ENCODE data around the gene ITPR1. TPM values are rescaled to one million over a fixed set of nuclear protein-coding genes. Genes with fewer than 3 reads are reported as not detected.

The ITPR1 gene
- total RNA-seq, 2 donors from 2014 or later, result 254 to 283 TPM

DNA sequence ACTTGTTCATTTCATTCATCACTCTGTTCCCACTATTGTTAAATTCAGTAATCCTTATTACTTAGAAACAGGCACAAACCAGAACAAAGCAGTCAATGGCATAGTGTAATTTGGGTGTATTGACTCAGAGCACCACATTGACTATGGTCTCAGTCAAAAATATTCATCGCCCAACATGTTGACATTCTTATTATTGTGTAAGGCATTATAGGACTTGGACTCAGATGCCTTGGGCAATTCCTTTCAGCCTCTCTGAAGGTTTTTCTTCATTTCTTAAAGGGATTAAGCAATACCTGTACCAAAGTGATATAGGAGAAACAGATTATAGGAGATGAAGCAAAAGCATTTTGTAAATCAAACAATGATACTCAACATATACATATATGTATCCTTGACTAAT lies 371.4 kb downstream of the ITPR1 start:
- peaks cover 9 to 16% of the 10 kb centered on the region in 2 donors for H3K4me1 ChIP-seq (ENCODE audit: control insufficient read depth in 1 of 2, low read depth in 2 of 2)
- H3K36me3 ChIP-seq, result no peaks in the 10 kb centered on the region
- H3K4me3 ChIP-seq, result no peak overlapping the region
- DNase-seq (ENCODE audit: low spot score) (no peak), ATAC-seq (ENCODE audit: insufficient number of reproducible peaks, low FRiP score, low read depth) (no peak)
- H3K9me3 ChIP-seq, result peaks cover 6% of the 10 kb centered on the region
- H3K27ac ChIP-seq, result no peak overlapping the region
- TF ChIP-seq, protein P1, sequence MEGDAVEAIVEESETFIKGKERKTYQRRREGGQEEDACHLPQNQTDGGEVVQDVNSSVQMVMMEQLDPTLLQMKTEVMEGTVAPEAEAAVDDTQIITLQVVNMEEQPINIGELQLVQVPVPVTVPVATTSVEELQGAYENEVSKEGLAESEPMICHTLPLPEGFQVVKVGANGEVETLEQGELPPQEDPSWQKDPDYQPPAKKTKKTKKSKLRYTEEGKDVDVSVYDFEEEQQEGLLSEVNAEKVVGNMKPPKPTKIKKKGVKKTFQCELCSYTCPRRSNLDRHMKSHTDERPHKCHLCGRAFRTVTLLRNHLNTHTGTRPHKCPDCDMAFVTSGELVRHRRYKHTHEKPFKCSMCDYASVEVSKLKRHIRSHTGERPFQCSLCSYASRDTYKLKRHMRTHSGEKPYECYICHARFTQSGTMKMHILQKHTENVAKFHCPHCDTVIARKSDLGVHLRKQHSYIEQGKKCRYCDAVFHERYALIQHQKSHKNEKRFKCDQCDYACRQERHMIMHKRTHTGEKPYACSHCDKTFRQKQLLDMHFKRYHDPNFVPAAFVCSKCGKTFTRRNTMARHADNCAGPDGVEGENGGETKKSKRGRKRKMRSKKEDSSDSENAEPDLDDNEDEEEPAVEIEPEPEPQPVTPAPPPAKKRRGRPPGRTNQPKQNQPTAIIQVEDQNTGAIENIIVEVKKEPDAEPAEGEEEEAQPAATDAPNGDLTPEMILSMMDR (IDR thresholded peaks at IDR 0.05), result no peak
- H3K27me3 ChIP-seq (replicated peaks; ENCODE audit: insufficient read depth), result no peaks in the 10 kb centered on the region

DNA sequence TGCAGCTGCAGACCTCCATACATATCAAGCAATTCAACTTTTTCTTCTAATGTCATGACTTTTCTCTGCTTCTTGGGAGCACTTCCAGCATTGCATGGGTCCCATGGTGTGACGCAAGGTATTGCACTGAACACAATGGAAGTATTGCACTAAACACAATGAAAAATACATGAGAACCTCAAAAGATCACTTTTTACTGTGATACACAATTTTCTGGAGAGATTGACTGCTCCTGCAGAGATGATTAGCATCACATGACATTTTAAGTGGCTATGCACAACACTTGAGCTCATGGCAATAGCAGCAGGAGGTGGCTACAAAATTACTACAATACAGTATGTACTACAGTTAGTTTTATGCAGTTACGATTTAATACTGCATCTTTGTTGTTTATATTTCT lies 372.6 kb downstream of the ITPR1 start:
- TF ChIP-seq, protein P1 (IDR thresholded peaks at IDR 0.05), result no peak
- no peak overlapping the region for H3K27ac ChIP-seq
- peaks cover 9 to 16% of the 10 kb centered on the region in 2 donors for H3K4me1 ChIP-seq (ENCODE audit: control insufficient read depth in 1 of 2, low read depth in 2 of 2)
- ATAC-seq (ENCODE audit: insufficient number of reproducible peaks, low FRiP score, low read depth) (no peak), DNase-seq (ENCODE audit: low spot score) (no peak)
- no peaks in the 10 kb centered on the region for H3K36me3 ChIP-seq
- H3K9me3 ChIP-seq, result peaks cover 6% of the 10 kb centered on the region
- no peak overlapping the region for H3K4me3 ChIP-seq
- H3K27me3 ChIP-seq (replicated peaks; ENCODE audit: insufficient read depth), result no peaks in the 10 kb centered on the region

DNA sequence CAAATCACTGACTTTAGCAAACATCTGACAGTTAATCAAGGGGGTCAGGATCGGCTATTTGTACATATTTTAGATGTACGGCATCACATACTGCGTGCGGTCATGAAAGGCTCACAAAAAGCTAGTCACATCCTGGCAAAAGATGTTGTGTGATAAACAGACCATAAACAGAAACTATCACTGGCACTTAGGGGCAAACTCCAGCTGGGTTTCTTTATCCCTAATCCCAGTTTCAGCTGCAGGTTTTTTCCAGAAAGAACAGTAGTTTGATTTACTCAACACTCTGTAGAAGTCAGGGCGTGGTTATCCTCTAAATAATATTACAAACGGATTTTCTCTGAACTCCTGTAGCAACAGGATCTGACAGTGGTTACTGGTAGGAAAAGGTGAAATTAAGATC lies 373.7 kb downstream of the ITPR1 start:
- H3K4me3 ChIP-seq, result no peak overlapping the region
- H3K36me3 ChIP-seq, result no peaks in the 10 kb centered on the region
- H3K4me1 ChIP-seq (ENCODE audit: control insufficient read depth in 1 of 2, low read depth in 2 of 2), result peaks cover 9 to 16% of the 10 kb centered on the region in 2 donors
- H3K9me3 ChIP-seq, result no peaks in the 10 kb centered on the region
- no peak for ATAC-seq (ENCODE audit: insufficient number of reproducible peaks, low FRiP score, low read depth)
- peak overlapping the region; percentile 95 to 97 for H3K27ac ChIP-seq
- no peaks in the 10 kb centered on the region for H3K27me3 ChIP-seq (replicated peaks; ENCODE audit: insufficient read depth)
- TF ChIP-seq, protein P1 (IDR thresholded peaks at IDR 0.05), result no peak
- no peak for DNase-seq (ENCODE audit: low spot score)

DNA sequence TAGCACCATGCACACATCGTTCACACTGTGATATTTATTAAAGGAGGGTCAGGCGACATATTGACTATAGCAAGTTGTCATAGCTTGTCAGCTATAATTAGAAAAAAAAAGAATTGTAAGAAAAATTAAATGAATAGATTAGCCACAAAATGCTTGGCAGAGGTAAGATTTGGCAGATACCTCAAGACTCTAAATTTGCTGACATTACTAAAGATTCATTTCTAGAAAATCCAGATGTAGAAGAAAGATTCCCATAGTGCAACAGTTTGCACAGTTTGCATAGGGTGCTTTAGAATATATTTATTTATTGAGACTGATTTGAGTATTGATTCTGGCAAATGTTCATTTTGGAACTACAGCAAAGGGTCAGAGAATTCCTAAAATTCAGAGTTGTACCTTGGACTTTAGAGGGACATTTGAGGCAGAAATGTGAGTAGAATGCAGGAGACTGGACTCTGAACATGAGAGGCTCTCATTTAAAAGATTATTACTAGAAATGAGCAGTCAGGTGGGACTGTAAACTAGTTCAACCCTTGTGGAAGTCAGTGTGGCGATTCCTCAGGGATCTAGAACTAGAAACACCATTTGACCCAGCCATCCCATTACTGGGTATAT lies 384.1 kb downstream of the ITPR1 start:
- H3K4me3 ChIP-seq, result no peak overlapping the region
- DNase-seq (ENCODE audit: low spot score), result no peak
- H3K9me3 ChIP-seq, result no peaks in the 10 kb centered on the region
- no peaks in the 10 kb centered on the region for H3K36me3 ChIP-seq
- no peak overlapping the region for H3K27ac ChIP-seq
- H3K27me3 ChIP-seq (replicated peaks; ENCODE audit: insufficient read depth), result no peaks in the 10 kb centered on the region
- TF ChIP-seq, protein P1 (IDR thresholded peaks at IDR 0.05), result no peak
- H3K4me1 ChIP-seq (ENCODE audit: control insufficient read depth in 1 of 2, low read depth in 2 of 2), result no peaks in the 10 kb centered on the region
- ATAC-seq (ENCODE audit: insufficient number of reproducible peaks, low FRiP score, low read depth), result no peak

DNA sequence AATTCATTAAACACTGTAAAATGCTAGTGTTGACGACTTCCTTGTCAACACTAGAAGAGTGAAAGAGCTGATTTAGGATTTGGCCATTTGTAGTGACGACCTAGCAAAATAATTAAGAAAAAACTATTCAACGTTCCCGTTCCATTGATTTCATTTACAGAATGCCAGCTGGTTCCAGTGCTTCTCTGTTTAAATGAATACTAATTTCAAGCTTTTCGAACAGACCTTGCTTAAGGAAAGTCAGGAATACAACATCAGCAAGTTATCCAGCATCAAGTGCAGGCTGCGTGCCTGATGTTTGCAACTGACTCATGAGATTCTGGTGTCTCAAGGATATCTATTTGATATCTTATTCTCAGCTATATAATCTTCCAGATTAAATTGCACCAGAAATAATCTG lies 387.7 kb downstream of the ITPR1 start:
- H3K36me3 ChIP-seq, result no peaks in the 10 kb centered on the region
- ATAC-seq (ENCODE audit: insufficient number of reproducible peaks, low FRiP score, low read depth) (no peak), DNase-seq (ENCODE audit: low spot score) (no peak)
- peaks cover 0 to 9% of the 10 kb centered on the region in 2 donors for H3K4me1 ChIP-seq (ENCODE audit: control insufficient read depth in 1 of 2, low read depth in 2 of 2)
- no peaks in the 10 kb centered on the region for H3K9me3 ChIP-seq
- H3K27me3 ChIP-seq (replicated peaks; ENCODE audit: insufficient read depth), result no peaks in the 10 kb centered on the region
- H3K27ac ChIP-seq, result no peak overlapping the region
- TF ChIP-seq, protein P1 (IDR thresholded peaks at IDR 0.05), result no peak
- H3K4me3 ChIP-seq, result no peak overlapping the region

Data from thoracic aorta (tissue), 2 donors.